ENCODE data around the gene SEMA4A. TPM values are rescaled to one million over a fixed set of nuclear protein-coding genes. Genes with fewer than 3 reads are reported as not detected.
"Not testable (repeated sequence)": the region's sequence is repeated elsewhere in the genome, so short reads cannot be mapped to it uniquely, and the experiment has no call there.

The SEMA4A gene
- total RNA-seq, 1 donor from 2014 or later = 8.4 TPM

DNA sequence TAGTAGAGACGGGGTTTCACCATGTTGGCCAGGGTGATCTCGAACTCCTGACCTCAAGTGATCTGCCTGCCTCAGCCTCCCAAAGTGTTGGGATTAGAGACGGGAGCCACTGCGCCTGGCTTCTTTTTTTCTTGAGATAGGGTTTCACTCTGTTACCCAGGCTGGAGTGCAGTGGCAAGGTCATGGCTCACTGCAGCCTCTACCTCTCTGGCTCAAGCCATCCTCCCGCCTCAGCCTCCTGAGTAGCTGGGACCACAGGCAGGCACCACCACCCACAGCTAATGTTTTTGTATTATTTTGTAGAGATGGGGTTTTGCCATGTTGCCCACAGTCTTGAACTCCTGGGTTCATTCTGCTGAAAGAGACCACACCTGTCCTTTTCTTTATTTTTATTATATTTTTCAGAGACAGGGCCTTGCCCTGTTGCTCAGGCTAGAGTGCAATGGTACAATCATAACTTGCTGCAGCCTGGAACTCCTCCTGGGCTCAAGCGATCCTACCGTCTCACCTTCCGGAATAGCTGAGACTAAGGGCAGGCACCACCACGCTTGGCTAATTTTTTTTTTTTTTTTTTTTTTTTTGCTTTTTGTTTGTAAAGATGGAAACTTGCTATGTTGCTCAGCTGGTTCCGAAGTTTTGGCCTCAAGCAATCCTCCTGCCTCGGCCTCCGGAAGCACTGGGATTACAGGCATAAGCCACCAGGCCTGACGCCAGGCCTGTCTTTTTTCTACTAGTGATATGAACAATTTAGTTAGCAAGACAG is 35.8 kb upstream of the SEMA4A start:
- no peak for ATAC-seq
- no peak for DNase-seq (ENCODE audit: low spot score)
- intact Hi-C loops (cut with DNase I) = no loop called here

DNA sequence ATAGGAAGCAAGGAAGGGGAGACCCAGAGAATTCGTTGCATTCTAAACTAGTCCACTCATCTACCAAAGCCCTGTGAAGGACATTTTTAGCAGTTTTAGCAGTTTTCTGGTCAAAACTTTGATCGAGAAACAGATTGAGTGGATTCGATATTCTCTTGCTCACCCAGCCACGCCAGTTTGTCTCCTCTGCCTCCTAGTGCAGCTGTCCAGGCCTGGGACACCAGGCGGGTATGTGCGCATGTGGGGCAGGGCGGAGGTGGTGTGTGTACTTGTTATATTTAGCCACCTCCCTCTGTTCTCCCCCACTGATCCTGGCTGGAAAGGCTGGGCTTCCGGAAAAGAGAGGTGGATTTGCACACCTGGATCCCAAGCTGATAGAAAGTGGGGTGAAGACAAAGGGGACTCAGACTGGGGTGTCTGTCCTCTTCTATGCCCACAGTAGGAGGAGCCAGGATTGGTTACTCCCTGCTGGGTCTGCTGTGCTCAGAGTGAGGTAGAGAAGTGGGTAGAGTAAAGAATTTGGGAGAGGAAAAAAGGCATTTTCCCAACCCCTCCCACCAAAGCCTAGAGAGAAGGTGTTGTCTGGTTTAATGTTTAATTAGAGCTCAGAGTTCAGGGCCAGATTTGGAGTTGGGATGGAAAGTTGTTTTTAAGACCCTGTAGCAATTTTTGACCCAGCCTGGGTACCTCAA is 35.1 kb upstream of the SEMA4A start:
- DNase-seq (ENCODE audit: low spot score) (no peak), ATAC-seq (no peak)
- intact Hi-C loops (cut with DNase I) = no loop called here

DNA sequence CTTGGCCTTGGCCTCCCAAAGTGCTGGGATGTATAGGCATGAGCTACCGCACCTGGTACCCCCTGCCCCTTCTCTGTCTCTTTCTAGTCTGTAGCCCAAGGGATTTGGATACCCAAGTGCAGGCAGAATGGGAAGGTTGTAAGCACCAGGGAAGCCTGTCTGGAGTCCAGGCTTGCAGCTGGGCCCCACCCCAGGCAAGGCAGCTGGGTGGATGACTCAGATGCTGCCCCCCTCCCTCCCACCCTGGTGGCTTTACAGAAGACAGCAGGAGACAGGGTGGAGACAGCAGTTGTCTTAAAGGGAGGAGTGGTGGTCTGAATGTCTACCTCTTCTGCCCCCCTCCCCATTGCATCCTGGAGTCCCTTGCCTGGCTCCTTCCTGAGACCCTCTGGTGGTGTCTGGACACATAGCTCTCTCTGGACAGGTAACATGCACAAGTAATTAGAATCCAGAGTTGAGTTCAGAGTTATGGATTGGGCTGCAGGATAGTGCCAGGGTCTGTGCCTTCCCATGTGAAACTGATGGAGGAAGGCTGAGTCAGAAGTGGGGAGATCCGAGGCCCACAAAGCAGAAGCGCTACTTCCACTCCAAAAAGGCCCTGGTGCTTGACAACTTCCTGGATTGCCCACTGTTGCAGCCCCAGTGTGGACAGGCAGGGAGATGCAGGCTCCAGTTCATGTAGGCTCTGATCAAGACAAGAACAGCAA is 33.7 kb upstream of the SEMA4A start:
- DNase-seq (ENCODE audit: low spot score) (no peak), ATAC-seq (no peak)
- intact Hi-C loops (cut with DNase I) = no loop called here

DNA sequence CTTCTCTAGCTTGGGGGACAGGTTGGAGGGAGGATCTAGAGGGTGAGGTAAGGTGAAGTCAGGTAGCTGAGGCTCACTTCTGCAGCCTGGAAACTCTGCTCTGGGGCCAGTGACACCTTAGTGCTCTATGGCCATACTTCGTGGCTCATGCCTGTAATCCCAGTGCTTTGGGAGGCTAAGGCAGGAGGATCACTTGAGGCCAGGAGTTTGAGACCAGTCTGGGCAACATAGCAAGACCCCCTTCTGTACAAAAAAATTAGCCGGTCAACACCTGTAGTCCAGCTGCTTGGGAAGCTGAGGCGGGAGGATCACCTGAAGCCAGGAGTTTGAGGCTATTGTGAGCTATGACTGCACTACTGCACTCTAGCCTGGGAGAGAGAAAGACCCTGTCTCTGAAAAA is 33.1 kb upstream of the SEMA4A start:
- DNase-seq (ENCODE audit: low spot score) = no peak
- ATAC-seq = no peak
- intact Hi-C loops (cut with DNase I) = no loop called here

DNA sequence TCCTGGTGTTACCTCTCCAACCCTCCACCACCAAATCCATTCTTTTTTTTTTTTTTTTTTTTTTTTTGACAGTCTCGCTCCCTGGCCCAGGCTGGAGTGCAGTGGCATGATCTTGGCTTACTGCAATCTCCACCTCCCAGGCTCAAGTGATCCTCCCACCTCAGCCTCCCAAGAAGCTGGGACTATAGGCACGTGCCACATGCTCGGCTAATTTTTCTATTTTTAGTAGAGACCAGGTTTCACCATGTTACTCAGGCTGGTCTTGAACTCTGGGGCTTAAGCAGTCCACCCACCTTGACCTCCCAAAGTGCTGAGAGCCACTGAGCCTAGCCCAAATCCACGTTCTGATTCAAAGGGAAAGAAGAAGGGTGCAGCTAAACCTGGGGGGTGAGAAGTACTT is 32.4 kb upstream of the SEMA4A start:
- intact Hi-C loops (cut with DNase I); ATAC-seq; DNase-seq (ENCODE audit: low spot score): not testable (repeated sequence)

DNA sequence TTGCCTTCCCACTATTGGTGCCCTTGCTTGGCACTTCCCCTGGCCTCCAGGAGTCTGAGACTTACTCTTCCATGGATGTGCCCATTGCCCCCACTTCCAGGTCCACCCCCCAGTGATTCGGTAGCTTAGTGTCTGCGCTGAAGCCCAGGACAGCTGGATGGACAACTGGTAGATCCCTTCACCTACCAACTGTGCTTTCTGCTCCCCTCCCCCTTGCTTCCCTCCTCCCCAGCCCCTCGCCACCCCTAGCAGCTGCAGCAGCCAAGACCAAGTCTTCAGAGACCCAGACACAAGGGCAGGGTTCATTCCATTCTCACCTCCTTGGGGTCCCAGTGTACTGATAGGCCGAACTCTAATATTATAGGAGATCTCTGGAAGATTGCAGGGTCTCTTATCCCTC is 31.9 kb upstream of the SEMA4A start:
- DNase-seq (ENCODE audit: low spot score) (no peak), ATAC-seq (no peak)
- intact Hi-C loops (cut with DNase I) = no loop called here

DNA sequence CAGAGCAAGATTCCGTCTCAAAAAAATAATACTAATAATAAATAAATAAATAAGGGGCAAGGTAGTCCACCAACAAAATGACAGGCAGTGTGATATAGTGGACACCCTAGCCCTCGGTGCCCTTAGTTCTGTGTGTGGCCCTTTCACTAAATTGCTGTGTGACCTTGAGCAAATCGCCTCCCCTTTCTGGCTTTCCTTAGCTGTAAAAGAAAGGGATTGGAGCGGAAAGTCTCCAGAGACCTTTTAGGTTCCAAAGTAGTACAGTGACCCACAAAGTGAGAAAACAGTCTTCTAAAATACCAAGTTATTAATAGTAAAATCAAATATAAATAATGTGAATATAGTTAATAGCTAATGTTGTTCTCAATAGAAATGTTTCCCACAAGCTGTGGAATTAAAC is 31.3 kb upstream of the SEMA4A start:
- no peak for DNase-seq (ENCODE audit: low spot score)
- intact Hi-C loops (cut with DNase I) = no loop called here
- no peak for ATAC-seq

DNA sequence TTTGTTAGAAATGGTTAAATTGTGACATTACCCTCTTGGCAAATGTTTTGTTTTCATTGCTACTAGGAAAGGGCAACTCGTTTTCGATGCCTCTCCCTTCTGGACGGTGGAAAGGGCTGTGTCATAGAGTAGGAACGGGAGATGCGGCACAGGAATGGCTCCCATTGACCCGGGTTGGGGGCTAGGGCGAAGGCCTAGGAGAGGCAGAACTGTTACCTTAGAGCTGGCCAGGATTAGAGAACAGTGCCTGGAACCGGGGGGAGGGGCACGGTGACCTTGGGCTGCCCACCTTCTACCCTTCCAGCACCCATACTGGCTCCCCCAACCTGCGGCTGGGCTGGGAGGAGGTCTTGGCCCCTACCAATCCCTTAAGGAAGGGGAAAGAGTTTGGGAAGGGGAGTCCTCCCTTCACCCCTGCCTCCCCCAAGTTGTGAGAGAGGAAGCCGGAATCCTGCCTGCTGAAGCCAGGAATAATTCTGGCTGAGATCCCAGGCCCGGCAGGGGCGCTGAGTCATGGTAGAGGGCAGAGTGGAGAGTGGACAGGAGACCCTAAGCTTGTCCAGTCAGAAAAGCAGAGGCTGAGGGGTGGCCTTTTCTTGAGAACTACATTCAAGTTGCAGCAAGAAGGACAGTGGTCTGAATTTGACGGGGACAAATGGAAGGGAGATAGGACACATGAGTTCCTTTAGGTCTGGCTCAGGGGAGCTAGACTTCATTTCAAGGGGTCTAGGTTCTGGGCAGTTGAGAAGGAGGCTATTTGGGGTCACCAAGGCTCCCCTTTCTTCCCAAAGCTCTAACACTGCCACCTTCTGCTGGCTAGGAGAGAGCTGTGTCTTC is 30.6 kb upstream of the SEMA4A start:
- ATAC-seq = peak; percentile 60
- DNase-seq (ENCODE audit: low spot score) = peak; percentile 88
- intact Hi-C loops (cut with DNase I) = no loop called here

DNA sequence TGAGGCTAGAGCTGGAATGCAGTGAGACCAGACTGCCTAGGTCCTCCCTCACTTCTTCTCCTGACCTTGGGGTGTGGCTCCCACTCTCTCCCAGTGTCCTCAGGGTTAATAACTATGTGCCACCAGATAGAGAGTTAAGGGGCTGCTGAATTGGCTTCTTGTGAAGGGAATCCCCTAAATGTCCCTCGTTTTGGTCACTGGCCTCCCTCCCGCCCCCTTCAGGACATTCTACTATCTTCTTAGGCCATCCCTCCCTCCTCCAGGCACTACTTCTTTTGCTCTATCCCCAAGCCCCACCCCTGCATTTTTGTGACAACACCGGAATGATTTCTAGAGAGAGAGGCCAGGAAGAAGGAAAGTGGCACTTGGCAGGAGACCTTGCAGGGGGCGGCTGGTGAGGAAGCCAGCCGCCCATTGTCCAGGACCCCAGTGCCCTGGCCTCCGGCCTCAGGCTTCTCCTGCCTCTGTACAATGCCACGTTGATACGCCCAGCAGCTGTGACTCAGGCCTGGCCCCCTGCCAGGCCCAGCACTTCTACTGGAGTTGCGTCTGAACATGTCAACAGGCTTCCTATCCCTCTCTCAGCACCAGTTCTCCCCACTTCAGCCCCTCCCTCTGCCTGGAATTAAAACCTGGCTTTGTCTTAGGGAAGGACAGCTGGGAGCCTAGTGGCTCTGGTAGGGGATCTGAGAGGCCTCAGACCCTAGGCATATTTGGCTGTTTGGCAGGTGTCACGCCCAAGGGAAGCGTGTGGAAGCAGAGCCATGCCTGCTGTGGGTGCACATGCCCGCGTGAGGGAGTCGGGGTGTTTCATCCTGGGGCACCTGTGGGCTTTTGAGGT is 29.8 kb upstream of the SEMA4A start:
- intact Hi-C loops (cut with DNase I) = no loop called here

DNA sequence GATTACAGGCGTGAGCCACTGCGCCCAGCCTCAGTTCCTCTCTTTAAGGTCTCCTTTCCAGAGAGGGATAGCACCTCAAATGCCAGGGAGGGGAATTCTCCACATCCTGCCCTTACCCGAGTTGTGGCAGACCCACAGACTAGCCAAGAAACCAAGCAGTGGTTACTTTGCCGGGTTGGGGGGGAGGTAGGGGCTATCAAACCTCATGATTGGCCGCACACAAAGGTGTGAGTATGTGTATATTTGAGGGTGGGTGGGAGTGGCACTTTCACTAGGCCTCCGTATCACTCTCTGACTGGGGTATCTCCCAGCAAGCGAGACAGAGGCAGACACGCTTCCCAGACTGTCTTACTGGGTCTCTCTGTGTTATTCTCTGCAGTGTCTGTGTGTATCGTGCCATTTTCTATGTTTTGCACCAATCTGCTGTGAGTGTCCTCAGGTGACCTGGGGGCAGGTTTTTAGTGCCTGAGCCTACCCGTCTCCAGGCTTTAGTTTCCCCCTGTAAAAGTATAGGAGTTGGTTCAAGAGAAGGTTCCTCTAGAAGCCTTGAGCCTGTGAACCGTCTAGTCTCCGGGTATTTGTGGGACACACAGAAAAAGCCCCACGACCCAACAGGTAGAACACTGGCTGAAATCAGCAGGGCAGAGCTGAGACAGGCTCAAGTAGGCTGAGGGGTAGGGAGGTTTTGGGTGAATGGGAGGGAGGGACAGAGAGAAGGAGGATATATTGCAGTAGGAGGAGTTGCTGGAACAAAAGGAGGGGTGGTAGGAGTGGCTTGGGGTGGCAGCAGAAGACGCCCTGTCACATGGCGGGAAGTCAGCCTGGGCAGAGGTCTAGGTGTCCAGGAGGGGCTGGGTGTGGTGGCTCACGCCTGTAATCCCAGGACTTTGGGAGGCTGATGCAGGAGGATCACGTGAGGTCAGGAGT is 28.6 kb upstream of the SEMA4A start:
- DNase-seq (ENCODE audit: low spot score) (no peak), ATAC-seq (no peak)
- intact Hi-C loops (cut with DNase I) = no loop called here

More for the DNA sequence above, 29.8 kb upstream of the SEMA4A start:
- peak; percentile 87 for ATAC-seq
- peak; percentile 96 for DNase-seq (ENCODE audit: low spot score)

DNA sequence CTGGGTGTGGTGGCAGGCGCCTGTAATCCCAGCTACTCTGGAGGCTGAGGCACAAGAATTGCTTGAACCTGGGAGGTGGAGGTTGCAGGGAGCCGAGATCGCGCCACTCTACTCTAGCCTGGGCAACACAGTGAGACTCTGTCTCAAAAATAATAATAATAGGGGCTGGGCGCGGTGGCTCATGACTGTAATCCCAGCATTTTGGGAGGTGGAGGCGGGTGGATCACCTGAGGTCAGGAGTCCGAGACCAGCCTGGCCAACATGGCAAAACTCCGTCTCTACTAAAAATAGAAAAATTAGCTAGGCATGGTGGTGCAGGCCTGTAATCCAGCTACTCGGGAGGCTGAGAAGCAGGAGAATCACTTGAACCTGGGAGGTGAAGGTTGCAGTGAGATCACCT is 27.8 kb upstream of the SEMA4A start:
- ATAC-seq; intact Hi-C loops (cut with DNase I); DNase-seq (ENCODE audit: low spot score): not testable (repeated sequence)

DNA sequence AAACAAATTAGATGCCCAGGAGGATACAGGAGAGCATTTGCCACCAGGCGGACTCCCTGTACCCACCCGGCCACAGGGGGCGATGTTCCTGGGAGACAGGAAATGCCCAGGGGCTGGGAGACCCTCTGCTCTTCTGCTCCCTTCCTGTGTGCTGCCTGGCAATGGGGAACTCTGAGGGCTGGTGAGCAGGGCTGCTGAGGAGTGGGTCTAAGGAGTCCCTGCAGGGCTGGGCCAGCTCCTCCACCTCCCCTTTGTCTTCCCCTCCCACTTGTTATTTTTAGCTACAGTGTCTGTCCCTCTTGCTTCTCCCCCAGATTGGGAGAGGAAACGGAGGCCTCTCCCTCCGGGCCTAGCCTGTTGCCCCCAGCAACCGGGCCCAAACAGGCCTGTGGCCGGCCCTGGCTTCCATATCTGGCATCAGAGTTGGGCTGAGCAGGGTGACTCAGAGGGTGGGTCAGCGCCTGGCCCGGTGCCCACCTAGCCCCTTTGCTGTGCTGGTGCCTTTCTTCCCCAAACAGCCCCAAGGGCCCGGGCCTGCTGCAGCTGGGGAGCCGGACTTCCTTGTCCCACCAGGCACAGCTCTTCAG is 27.2 kb upstream of the SEMA4A start:
- ATAC-seq (peak; percentile 59), DNase-seq (ENCODE audit: low spot score) (peak; percentile 92)
- intact Hi-C loops (cut with DNase I) = no loop called here

DNA sequence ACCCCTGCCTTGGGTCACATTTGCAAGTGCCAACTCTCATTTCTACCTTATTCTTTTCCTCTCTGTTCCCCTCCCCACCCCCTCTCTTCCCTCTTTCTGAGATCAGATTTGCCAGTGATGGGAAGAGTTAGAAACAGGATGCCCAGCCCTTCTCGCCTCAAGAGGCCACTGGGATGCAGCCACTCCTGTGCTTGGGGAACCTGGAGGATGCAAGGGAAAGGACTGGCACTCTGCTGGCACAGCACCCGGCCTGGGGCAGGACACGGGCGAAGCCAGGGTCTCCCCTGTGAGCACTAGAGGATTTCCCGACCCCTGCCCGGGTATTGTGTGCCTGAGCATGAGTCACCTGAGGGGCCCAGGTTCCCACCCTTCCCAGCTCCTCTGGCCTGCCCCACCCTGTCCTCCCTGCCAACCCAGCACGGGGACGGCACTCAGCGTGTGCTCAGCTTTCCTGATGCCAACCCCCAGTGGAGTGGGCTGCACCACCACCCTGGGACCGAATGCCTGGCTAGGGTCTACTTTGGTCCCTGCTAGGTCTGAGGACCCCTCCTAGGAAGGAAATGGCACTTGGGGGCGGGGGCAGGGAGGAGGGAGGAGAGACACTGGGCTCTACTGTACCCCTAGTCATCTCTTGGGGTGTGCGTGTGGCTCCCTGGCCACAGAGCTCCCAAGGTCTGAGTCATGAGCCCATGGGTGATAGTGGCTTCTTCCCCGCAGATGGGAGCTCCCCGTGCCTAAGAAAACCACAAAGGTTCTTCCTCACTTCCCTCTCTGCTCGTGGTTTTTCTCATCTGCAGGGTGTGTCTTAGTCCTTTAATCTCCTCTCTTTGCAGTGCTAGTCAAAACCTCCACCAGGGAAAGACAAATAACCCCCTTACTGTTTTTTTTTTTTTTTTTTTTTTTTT is 26.5 kb upstream of the SEMA4A start:
- intact Hi-C loops (cut with DNase I) = no loop called here
- DNase-seq (ENCODE audit: low spot score) (peak; percentile 74), ATAC-seq (peak; percentile 1)

DNA sequence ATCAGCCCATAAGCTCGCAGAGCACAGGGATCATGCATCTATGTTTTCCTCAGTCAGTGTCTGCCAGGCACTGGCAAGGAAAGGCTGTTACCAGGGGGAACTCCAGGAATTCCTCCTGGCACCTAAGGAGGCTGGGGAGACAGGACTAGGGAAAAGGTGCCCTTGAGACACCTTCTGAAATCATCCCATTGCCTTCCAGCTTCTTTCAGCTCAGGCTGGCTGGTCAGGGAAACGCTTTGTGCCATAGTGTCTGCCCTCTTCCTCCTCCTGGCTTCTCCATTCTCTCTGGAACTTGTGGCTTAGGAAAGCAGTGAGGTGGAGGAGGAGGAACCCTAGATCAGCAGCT is 25.1 kb upstream of the SEMA4A start:
- intact Hi-C loops (cut with DNase I) = no loop called here
- no peak for ATAC-seq
- DNase-seq (ENCODE audit: low spot score) = no peak

DNA sequence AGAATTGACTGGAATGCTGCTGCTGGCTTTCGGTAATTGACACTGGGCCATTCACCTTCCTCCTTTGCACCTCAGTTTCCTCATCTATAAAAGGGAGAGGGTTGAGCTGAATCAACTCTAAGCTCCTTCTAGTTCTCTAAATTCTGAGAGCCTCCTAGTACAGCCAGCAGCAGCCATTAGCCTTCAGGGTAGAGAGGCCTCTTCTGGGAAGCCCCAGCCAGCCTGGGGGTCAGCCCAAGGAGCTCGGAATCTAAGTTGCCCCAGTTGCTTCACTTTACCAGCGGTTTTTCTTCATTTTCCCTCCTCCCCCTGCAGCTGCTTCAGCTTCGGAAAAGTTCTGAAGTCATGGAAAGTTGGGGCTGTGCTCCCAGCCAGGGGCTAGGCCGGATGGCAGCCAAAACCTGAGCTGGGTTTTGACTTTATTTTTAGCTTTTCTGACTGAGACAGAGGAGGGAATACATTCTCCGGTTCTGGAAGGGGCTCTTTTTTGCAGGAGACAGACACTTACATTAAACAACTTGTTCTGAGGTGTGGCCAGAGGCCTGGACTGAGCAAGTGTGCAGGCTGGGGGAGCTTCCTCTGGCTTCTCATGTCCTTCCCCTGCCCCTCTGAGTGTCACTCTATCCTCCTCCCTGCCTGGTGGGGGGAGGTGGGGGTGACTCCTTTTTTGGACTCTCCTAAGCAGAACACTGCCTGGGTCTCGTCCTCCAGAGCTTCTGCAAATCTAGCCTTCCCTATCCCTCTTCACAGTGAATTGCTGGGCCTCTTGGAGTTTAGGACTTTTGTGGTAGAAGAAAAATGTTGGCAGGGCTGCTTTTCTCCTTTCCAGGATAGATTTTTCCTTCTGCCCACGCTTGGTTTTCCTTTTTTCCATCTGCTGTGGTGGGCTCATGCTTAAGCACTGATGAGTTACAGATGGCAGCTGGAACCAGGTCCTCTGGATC is 24.5 kb upstream of the SEMA4A start:
- DNase-seq (ENCODE audit: low spot score) (peak; percentile 80), ATAC-seq (peak; percentile 57)

More for the DNA sequence above, 24.5 kb upstream of the SEMA4A start:
- intact Hi-C loops (cut with DNase I) = no loop called here

Data from sciatic nerve (tissue), 2 donors.